Measurements from ENCODE around the gene PLXND1.

- TF ChIP-seq, protein P1, sequence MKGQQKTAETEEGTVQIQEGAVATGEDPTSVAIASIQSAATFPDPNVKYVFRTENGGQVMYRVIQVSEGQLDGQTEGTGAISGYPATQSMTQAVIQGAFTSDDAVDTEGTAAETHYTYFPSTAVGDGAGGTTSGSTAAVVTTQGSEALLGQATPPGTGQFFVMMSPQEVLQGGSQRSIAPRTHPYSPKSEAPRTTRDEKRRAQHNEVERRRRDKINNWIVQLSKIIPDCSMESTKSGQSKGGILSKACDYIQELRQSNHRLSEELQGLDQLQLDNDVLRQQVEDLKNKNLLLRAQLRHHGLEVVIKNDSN (IDR thresholded peaks at IDR 0.05) = no peak
- no peak for TF ChIP-seq NFIC (IDR thresholded peaks at IDR 0.05)
These were observed 9.3 kb upstream of the PLXND1 start for GRCh38 chr3:129615751-129616281.

Measured in Ishikawa (cell line).